Measurements from ENCODE around the gene BCR. TPM values are rescaled to one million over a fixed set of nuclear protein-coding genes. Genes with fewer than 3 reads are reported as not detected.
A peak's percentile ranks its signal among the peaks of the same experiment; 100 is the strongest.

BCR gene
- polyA plus RNA-seq, 1 experiment, result 24.0 TPM

GRCh38 chr22:23256986-23257888 lies 76.9 kb downstream of the BCR start:
- TF ChIP-seq CTCF (IDR thresholded peaks at IDR 0.05; ENCODE audit: insufficient read depth, low read depth, low read length), result no peak
- H3K36me3 ChIP-seq (ENCODE audit: control insufficient read depth, insufficient read depth, low read length), result peaks cover 11% of the 10 kb centered on the region
- ChIA-PET POLR2A (no interaction called here), CTCF (no interaction called here)
- H3K27me3 ChIP-seq (ENCODE audit: control insufficient read depth, insufficient read depth, low read length), result no peaks in the 10 kb centered on the region
- peak; percentile 47 for DNase-seq (ENCODE audit: low read depth)
- H3K4me3 ChIP-seq (ENCODE audit: low read depth, low read length), result no peak overlapping the region

- DNase-seq (ENCODE audit: low read depth), result no peak
- TF ChIP-seq CTCF (IDR thresholded peaks at IDR 0.05; ENCODE audit: insufficient read depth, low read depth, low read length), result no peak
- POLR2A ChIA-PET, result no interaction called here
- peaks cover 12% of the 10 kb centered on the region for H3K36me3 ChIP-seq (ENCODE audit: control insufficient read depth, insufficient read depth, low read length)
- no peak overlapping the region for H3K4me3 ChIP-seq (ENCODE audit: low read depth, low read length)
- CTCF ChIA-PET, result no interaction called here
- H3K27me3 ChIP-seq (ENCODE audit: control insufficient read depth, insufficient read depth, low read length), result no peaks in the 10 kb centered on the region
These were observed 77.8 kb downstream of the BCR start for GRCh38 chr22:23257889-23258825.

GRCh38 chr22:23258826-23259170 lies 78.5 kb downstream of the BCR start:
- DNase-seq (ENCODE audit: low read depth), result no peak
- ChIA-PET POLR2A (no interaction called here), CTCF (no interaction called here)
- TF ChIP-seq CTCF (IDR thresholded peaks at IDR 0.05; ENCODE audit: insufficient read depth, low read depth, low read length), result no peak
- no peaks in the 10 kb centered on the region for H3K27me3 ChIP-seq (ENCODE audit: control insufficient read depth, insufficient read depth, low read length)
- H3K36me3 ChIP-seq (ENCODE audit: control insufficient read depth, insufficient read depth, low read length), result peaks cover 14% of the 10 kb centered on the region
- H3K4me3 ChIP-seq (ENCODE audit: low read depth, low read length), result no peak overlapping the region

- H3K36me3 ChIP-seq (ENCODE audit: control insufficient read depth, insufficient read depth, low read length), result peaks cover 21% of the 10 kb centered on the region
- CTCF ChIA-PET, result interaction anchor here (0.6 to 2.1 kb wide), 4 partner anchors 10 to 81 kb away, joined by 3 to 11 read pairs (median 4); no protein-coding TSS in a partner anchor
- TF ChIP-seq CTCF (IDR thresholded peaks at IDR 0.05; ENCODE audit: insufficient read depth, low read depth, low read length), result no peak
- DNase-seq (ENCODE audit: low read depth), result no peak
- H3K27me3 ChIP-seq (ENCODE audit: control insufficient read depth, insufficient read depth, low read length), result no peaks in the 10 kb centered on the region
- H3K4me3 ChIP-seq (ENCODE audit: low read depth, low read length), result no peak overlapping the region
- POLR2A ChIA-PET, result no interaction called here
These were observed 79.8 kb downstream of the BCR start for GRCh38 chr22:23259916-23260644.
